Fibroblast of villous mesenchyme (primary cell): ENCODE data around the gene GLIS1. TPM values are rescaled to one million over a fixed set of nuclear protein-coding genes. Genes with fewer than 3 reads are reported as not detected.

Source experiments
- DNase-seq: peaks from one replicate; pipeline ENCODE4 v3.0.0-alpha.2; 2010; ENCODE audit warnings: low read depth
- H3K4me3 ChIP-seq: 2 replicates; pipeline ENCODE4 v1.5.1; 2011; ENCODE audit warnings: low read depth, mild to moderate bottlenecking, low read length
- CTCF ChIP-seq: IDR thresholded peaks from 2 replicates; pipeline ENCODE4 v1.5.1; 2012; ENCODE audit warnings: low read depth, mild to moderate bottlenecking, low read length; ENCODE audit not compliant: insufficient read depth
- total RNA-seq: library from RNA; depleted of rRNA; stranded (reverse); fragments of >200 nt; gene quantifications from 2 replicates; pipeline ENCODE4 v1.2.3, GENCODE V29; 2012

The GLIS1 gene
- total RNA-seq, 1 donor = 0.43 TPM

DNA sequence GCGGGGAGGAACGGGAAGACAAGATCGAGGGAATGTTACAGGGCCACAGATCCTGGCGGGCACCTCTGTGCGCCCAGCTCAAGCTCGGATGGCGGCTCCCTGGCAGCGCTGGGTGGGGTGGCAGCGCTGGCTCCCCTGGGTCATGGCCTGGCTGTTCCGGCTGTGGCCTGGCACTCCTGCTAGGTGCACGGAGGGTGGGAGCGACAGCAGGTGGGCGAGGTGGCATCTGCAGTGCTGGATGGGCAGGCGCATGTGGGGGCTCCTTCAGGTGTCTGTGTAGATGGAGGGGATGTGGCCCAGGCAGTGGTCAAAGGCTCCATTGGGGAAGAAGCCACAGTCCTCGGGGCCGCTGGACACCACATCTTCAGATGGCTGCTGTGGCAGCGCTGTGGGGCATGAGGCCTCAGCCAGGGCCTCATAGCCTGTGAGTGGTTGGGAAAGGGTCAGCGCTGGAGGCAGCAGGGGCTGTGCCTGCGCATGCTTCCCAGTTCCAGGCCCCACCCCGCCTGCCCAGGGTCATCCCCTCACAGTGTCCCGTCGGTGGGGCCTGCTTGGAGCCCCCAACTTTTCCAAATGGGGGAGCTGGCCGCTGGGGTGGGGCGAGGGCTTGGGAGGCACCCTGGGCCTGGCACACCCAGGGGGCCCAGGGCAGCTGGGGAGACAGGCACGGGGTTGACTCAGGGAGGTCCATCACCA is 232.5 kb downstream of the GLIS1 start:
- DNase-seq = no peak
- H3K4me3 ChIP-seq = no peak overlapping the region
- TF ChIP-seq CTCF = no peak

DNA sequence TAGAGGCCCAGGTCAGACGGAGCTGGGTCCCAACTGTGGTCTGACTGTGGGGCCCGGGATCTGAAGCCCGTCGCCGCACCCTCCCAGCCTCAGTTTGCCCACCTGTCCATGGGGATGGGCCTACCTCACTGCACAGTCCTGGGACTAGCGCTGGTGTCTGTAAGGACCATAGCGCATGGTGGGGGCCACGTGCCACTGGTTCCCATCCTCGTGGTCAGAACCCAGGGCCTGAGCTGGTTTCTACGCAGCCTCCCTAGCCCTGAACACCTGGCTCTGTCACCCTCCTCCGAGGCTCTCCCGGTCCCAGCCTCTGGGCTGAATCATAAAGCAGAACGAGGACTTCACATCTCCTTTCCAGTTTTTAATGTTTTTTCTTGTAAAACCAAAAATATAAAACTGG is 233.1 kb downstream of the GLIS1 start:
- no peak overlapping the region for H3K4me3 ChIP-seq
- no peak for TF ChIP-seq CTCF
- no peak for DNase-seq

GRCh38 chr1:53505401-53505800 is 233.6 kb downstream of the GLIS1 start:
- no peak for DNase-seq
- no peak overlapping the region for H3K4me3 ChIP-seq
- no peak for TF ChIP-seq CTCF

GRCh38 chr1:53504901-53505300 is 234.1 kb downstream of the GLIS1 start:
- H3K4me3 ChIP-seq = no peak overlapping the region
- no peak for TF ChIP-seq CTCF
- DNase-seq = no peak

GRCh38 chr1:53503433-53504217 is 235.3 kb downstream of the GLIS1 start:
- no peak for TF ChIP-seq CTCF
- no peak overlapping the region for H3K4me3 ChIP-seq
- no peak for DNase-seq

DNA sequence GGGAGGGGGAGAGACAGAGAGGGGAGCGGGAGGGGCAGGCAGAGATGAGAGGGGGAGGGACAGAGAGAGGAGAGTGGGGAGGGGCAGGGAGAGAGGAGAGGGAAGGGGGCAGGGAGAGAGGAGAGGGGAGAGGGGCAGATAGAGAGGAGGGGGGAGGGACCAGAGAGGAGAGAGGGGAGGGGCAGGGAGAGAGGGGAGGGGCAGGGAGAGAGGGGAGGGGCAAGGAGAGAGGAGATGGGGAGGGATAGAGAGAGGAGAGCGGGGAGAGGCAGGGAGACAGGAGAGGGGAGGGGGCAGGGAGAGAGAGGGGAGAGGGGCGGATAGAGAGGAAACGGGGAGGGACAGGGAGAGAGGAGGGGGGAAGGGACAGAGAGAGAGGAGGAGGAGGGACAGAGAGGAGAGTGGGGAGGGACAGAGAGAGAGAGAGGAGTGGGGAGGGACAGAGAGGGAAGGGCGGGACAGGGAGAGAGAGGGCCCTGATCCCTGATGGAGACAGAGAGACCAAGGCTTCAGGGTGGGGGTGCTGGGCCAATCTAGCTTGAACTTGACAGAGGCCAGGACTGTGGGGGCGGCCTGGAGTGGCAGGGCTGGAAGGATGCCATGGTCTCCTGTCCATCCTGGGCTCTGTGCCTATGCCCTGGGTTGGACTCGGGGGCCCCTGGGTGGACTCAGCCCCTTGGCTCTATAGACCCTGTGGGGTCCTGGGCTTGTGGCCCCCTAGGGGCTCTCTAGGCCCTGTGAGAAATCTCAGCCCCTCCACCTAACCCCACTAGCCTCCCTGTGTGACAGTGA is 236.1 kb downstream of the GLIS1 start:
- TF ChIP-seq CTCF = no peak
- DNase-seq = no peak

More for the DNA sequence above, 236.1 kb downstream of the GLIS1 start:
- H3K4me3 ChIP-seq = no peak overlapping the region
